GM19455 (cell line): ENCODE data around the gene PRKAG2.
A peak's percentile ranks its signal among the peaks of the same experiment; 100 is the strongest.
"Not testable (repeated sequence)": the region's sequence is repeated elsewhere in the genome, so short reads cannot be mapped to it uniquely, and the experiment has no call there.

ENCODE experiments used
- ATAC-seq: cut with Tn5 transposase; IDR thresholded peaks from one replicate; pipeline ENCODE4 v1.9.1; 2021; ENCODE audit not compliant: unreplicated experiment

PRKAG2 gene

GRCh38 chr7:151601521-151602305, 275.2 kb downstream of the PRKAG2 start:
- no peak for ATAC-seq

- ATAC-seq = no peak
These were observed 276.6 kb downstream of the PRKAG2 start for GRCh38 chr7:151600331-151600730.

- no peak for ATAC-seq
These were observed 277.3 kb downstream of the PRKAG2 start for GRCh38 chr7:151599401-151600227.

GRCh38 chr7:151597541-151598444, 279.1 kb downstream of the PRKAG2 start:
- no peak for ATAC-seq

GRCh38 chr7:151595702-151596350, 281.1 kb downstream of the PRKAG2 start:
- no peak for ATAC-seq

GRCh38 chr7:151592868-151593486, 283.9 kb downstream of the PRKAG2 start:
- ATAC-seq = no peak

GRCh38 chr7:151592330-151592729, 284.6 kb downstream of the PRKAG2 start:
- no peak for ATAC-seq

- no peak for ATAC-seq
These were observed 285.0 kb downstream of the PRKAG2 start for GRCh38 chr7:151591866-151592265.

GRCh38 chr7:151590850-151591771, 285.8 kb downstream of the PRKAG2 start:
- peak; percentile 43 for ATAC-seq

GRCh38 chr7:151590071-151590849, 286.7 kb downstream of the PRKAG2 start:
- ATAC-seq = peak; percentile 90

GRCh38 chr7:151588982-151589381, 287.9 kb downstream of the PRKAG2 start:
- ATAC-seq = no peak

- ATAC-seq = no peak
These were observed 290.2 kb downstream of the PRKAG2 start for GRCh38 chr7:151586531-151587260.

- ATAC-seq = no peak
These were observed 291.0 kb downstream of the PRKAG2 start for GRCh38 chr7:151585744-151586393.

GRCh38 chr7:151581741-151582140, 295.2 kb downstream of the PRKAG2 start:
- ATAC-seq = no peak

- ATAC-seq = no peak
These were observed 297.3 kb downstream of the PRKAG2 start for GRCh38 chr7:151579644-151580043.

- ATAC-seq = no peak
These were observed 301.5 kb downstream of the PRKAG2 start for GRCh38 chr7:151575410-151575809.

GRCh38 chr7:151573046-151573445, 303.9 kb downstream of the PRKAG2 start:
- not testable (repeated sequence) for ATAC-seq
